PC-9 (cell line): ENCODE measurements around the gene CDKN1C. TPM values are rescaled to one million over a fixed set of nuclear protein-coding genes. Genes with fewer than 3 reads are reported as not detected.

Experiments
- BruUV-seq: library from RNA; stranded (reverse); fragments of 400-500 nt; replicated peaks from 2 replicates; lab custom pipeline; 2021; lab: Mats Ljungman, UMichigan
- CTCF ChIA-PET: fragments of 300-600 bp; sonication (Branson Sonifier 250); formaldehyde crosslinking; loops from one replicate; lab custom pipeline; 2022; ENCODE audit warnings: antibody characterized with exemption; lab: Charles Lee
- POLR2A ChIA-PET: fragments of 300-600 bp; sonication (Branson Sonifier 250); formaldehyde crosslinking; loops from one replicate; lab custom pipeline; 2022; ENCODE audit warnings: antibody characterized with exemption; ENCODE audit not compliant: unreplicated experiment; lab: Charles Lee
- DNase-seq, 2 experiments: peaks; one replicate each; pipeline versions ENCODE4 v3.0.0 to v3.0.0-alpha.2; 2015 to 2022; ENCODE audit warnings: mixed read lengths in 1 of 2
- H2AFZ ChIP-seq: fragments of 200-600 bp; sonication (generic); 2 replicates; pipeline ENCODE4 v1.8.1; 2017; ENCODE audit warnings: antibody characterized with exemption
- H3F3A ChIP-seq: fragments of 200-600 bp; sonication (generic); 2 replicates; pipeline ENCODE4 v1.8.1; 2017; ENCODE audit warnings: antibody characterized with exemption, mild to moderate bottlenecking, low read depth; ENCODE audit not compliant: insufficient read depth
- H3K27ac ChIP-seq: fragments of 200-600 bp; sonication (generic); 2 replicates; pipeline ENCODE4 v1.6.1; 2016; ENCODE audit warnings: mixed run types
- H3K27me3 ChIP-seq: fragments of 200-600 bp; sonication (generic); 2 replicates; pipeline ENCODE4 v1.6.1; 2016; ENCODE audit warnings: low read depth, mixed run types; ENCODE audit not compliant: insufficient read depth
- H3K36me3 ChIP-seq: fragments of 200-600 bp; sonication (generic); 2 replicates; pipeline ENCODE4 v1.6.1; 2016; ENCODE audit warnings: low read depth, mixed run types
- H3K4me1 ChIP-seq: fragments of 200-600 bp; sonication (generic); replicated peaks from 2 replicates; pipeline ENCODE4 v1.6.1; 2016; ENCODE audit warnings: mixed run types; ENCODE audit not compliant: insufficient read depth
- H3K4me2 ChIP-seq: fragments of 200-600 bp; sonication (generic); 2 replicates; pipeline ENCODE4 v1.6.1; 2017; ENCODE audit warnings: mixed run types
- H3K4me3 ChIP-seq: fragments of 200-600 bp; sonication (generic); 2 replicates; pipeline ENCODE4 v1.6.1; 2016; ENCODE audit warnings: mixed run types
- H3K79me2 ChIP-seq: fragments of 200-600 bp; sonication (generic); 2 replicates; pipeline ENCODE4 v1.6.1; 2017; ENCODE audit warnings: low read depth, mixed run types
- H3K9me2 ChIP-seq: fragments of 200-600 bp; sonication (generic); 2 replicates; pipeline ENCODE4 v1.8.1; 2017; ENCODE audit warnings: mild to moderate bottlenecking; ENCODE audit not compliant: insufficient read depth
- H3K9me3 ChIP-seq: fragments of 200-600 bp; sonication (generic); 2 replicates; pipeline ENCODE4 v1.8.1; 2016; ENCODE audit warnings: low read depth; ENCODE audit not compliant: insufficient read depth
- H4K20me1 ChIP-seq: fragments of 200-600 bp; sonication (generic); 2 replicates; pipeline ENCODE4 v1.8.1; 2017; ENCODE audit not compliant: insufficient read depth
- CTCF ChIP-seq: fragments of 200-600 bp; sonication (generic); conservative IDR thresholded peaks from 2 replicates; pipeline ENCODE4 v1.6.1; 2017; ENCODE audit warnings: mixed run types, antibody characterized with exemption, mild to moderate bottlenecking, moderate library complexity
- EZH2 ChIP-seq: fragments of 200-600 bp; sonication (generic); IDR thresholded peaks from 2 replicates; pipeline ENCODE4 v1.8.0; 2017; ENCODE audit warnings: antibody characterized with exemption, low read depth
- intact Hi-C: fragments of 100-400 bp; cut with micrococcal nuclease; formaldehyde crosslinking; loops from one replicate; pipeline ENCODE4 v1.10.0; 2022; ENCODE audit not compliant: unreplicated experiment
- total RNA-seq: library from RNA; stranded (reverse); gene quantifications from 2 replicates; pipeline ENCODE4 v1.2.3, GENCODE V29; 2021

Gene CDKN1C
- total RNA-seq, 1 experiment from 2014 or later: 5.1 TPM

DNA sequence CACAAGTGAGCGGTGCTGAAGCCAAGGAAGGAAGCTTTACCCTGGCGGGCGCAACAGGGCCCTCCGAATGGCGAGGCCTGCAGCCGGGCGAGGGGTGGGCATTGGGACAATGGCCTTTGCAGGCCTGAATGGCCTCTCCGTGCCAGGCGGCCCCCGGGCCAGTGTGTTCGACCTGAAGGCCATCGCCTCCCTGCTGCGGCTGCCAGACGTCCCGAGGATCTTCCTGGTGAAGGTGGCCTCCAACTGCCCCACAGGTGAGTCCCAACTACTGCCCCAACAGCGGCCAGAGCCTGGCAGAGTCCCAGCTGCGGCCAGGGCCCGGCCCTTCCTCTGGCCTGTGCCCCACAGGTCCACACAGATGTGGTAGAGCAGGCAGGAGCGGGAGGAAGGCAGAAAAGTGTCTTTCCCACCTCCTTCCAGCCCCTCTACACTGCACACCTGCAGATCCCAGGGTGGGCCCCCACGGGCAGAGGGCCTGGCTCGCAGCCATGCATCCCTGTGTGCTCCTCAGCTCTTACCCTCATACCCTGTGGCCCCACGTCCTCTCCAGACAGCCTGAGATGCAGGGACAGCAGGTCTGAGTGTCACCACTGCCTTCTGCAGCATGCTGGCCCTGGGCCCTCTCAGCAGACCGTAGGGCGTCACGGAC is 32.4 kb upstream of the CDKN1C start:
- intact Hi-C loops: no loop called here
- BruUV-seq: no TSS peak
- H3F3A ChIP-seq: peaks cover 5% of the 10 kb centered on the region; the same call in 1 of the 2 replicates
- CTCF ChIA-PET: no interaction called here
- no peak overlapping the region for H3K4me2 ChIP-seq
- H3K9me2 ChIP-seq: no peaks in the 10 kb centered on the region
- no peaks in the 10 kb centered on the region for H3K79me2 ChIP-seq
- no peaks in the 10 kb centered on the region for H3K36me3 ChIP-seq
- H3K4me1 ChIP-seq: peaks cover 12% of the 10 kb centered on the region
- H3K27me3 ChIP-seq: no peaks in the 10 kb centered on the region
- TF ChIP-seq CTCF (no peak), EZH2 (no peak)
- POLR2A ChIA-PET: no interaction called here
- no peak overlapping the region for H3K4me3 ChIP-seq
- no peak overlapping the region for H2AFZ ChIP-seq
- no peak for DNase-seq
- H3K27ac ChIP-seq: no peak overlapping the region
- H4K20me1 ChIP-seq: no peaks in the 10 kb centered on the region
- H3K9me3 ChIP-seq: no peaks in the 10 kb centered on the region

DNA sequence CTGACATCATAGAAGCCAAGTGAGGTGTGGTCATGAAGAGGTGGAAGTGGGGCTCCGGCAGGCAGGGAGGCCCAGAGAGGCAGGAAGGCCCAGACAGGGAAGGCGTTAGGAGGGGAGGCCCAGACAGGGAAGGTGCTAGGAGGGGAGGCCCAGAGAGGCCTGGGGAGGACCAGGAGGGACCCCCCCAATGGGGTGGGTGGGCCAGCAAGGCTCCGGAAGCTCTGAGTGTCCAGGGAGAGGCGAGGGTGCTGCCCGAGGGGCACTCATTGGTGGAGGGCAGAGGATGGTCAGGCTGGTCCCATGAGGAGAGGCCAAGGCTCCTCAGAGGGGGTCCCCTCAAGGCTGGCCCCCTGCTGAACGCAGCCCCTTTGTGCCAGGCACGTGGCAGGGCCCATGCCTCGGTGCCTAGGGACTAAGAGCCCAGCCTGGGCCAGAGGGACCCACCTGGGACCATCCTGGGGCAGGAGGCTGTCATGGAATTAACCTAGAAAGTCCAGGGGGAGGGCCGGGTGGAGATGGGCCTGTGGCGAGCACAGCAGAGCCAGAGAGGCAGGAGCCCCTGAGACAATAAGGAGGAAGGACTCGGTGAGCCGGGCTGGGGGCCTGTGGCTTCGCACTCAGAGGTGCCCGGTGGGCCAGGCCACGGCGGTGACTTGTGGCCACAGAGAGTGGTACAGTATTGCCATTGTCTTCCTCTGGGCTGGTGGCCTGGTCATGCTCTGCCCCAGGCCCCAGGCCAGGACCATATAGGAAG is 31.5 kb upstream of the CDKN1C start:
- peaks cover 10% of the 10 kb centered on the region; the same call in 1 of the 2 replicates for H3F3A ChIP-seq
- BruUV-seq: no TSS peak
- no peak for DNase-seq
- H3K9me2 ChIP-seq: no peaks in the 10 kb centered on the region
- ChIA-PET CTCF (no interaction called here), POLR2A (interaction anchor here (0.6 kb wide), 1 partner anchor 495 kb away, joined by 3 read pairs; no protein-coding TSS in a partner anchor)
- H4K20me1 ChIP-seq: no peaks in the 10 kb centered on the region
- H3K27me3 ChIP-seq: no peaks in the 10 kb centered on the region
- no peaks in the 10 kb centered on the region for H3K36me3 ChIP-seq
- no peak overlapping the region for H2AFZ ChIP-seq
- H3K27ac ChIP-seq: no peak overlapping the region
- H3K4me2 ChIP-seq: no peak overlapping the region
- H3K9me3 ChIP-seq: no peaks in the 10 kb centered on the region
- intact Hi-C loops: no loop called here
- H3K79me2 ChIP-seq: no peaks in the 10 kb centered on the region
- no peak overlapping the region for H3K4me3 ChIP-seq
- TF ChIP-seq EZH2 (no peak), CTCF (no peak)
- peaks cover 19% of the 10 kb centered on the region for H3K4me1 ChIP-seq

- Histone ChIP-seq H3K9me2 (no peaks in the 10 kb centered on the region), H3K4me3 (no peak overlapping the region), H2AFZ (no peak overlapping the region), H3K9me3 (no peaks in the 10 kb centered on the region), H3K4me1 (peaks cover 27% of the 10 kb centered on the region), H3K27ac (no peak overlapping the region), H4K20me1 (no peaks in the 10 kb centered on the region), H3K36me3 (no peaks in the 10 kb centered on the region), H3F3A (peaks cover 17% of the 10 kb centered on the region; the same call in 1 of the 2 replicates), H3K27me3 (no peaks in the 10 kb centered on the region), H3K79me2 (no peaks in the 10 kb centered on the region), H3K4me2 (no peak overlapping the region)
- POLR2A ChIA-PET: interaction anchor here (0.6 kb wide), 1 partner anchor 494 kb away, joined by 3 read pairs; no protein-coding TSS in a partner anchor
- DNase-seq: no peak
- CTCF ChIA-PET: no interaction called here
- intact Hi-C loops: no loop called here
- no TSS peak for BruUV-seq
- TF ChIP-seq CTCF: no peak
- TF ChIP-seq EZH2: no peak
These were observed 30.7 kb upstream of the CDKN1C start for GRCh38 chr11:2916114-2916891.
